Chondrocyte (in vitro differentiated cells): ENCODE results near the gene RPTOR. TPM values are rescaled to one million over a fixed set of nuclear protein-coding genes. Genes with fewer than 3 reads are reported as not detected.

Experiments used
- DNase-seq: peaks from one replicate; pipeline ENCODE4 v3.0.0; 2021; ENCODE audit warnings: mixed read lengths, low spot score
- H3K27ac Mint-ChIP-seq: one replicate; pipeline ENCODE4 v1.8.0; 2021; ENCODE audit warnings: mild to moderate bottlenecking, moderate library complexity, mixed read lengths; ENCODE audit not compliant: unreplicated experiment
- H3K27me3 Mint-ChIP-seq: 2 replicates; pipeline ENCODE4 v1.8.0; 2021; ENCODE audit warnings: low read depth, mixed read lengths
- H3K36me3 Mint-ChIP-seq: 2 replicates; pipeline ENCODE4 v1.8.0; 2021; ENCODE audit warnings: low read depth, mixed read lengths
- H3K4me1 Mint-ChIP-seq: 2 replicates; pipeline ENCODE4 v1.8.0; 2021; ENCODE audit warnings: low read depth, mild to moderate bottlenecking, mixed read lengths
- H3K4me3 Mint-ChIP-seq: one replicate; pipeline ENCODE4 v1.8.0; 2021; ENCODE audit warnings: mild to moderate bottlenecking, moderate library complexity, mixed read lengths; ENCODE audit not compliant: unreplicated experiment
- H3K9me3 Mint-ChIP-seq: 2 replicates; pipeline ENCODE4 v1.8.0; 2021; ENCODE audit warnings: low read depth, mixed read lengths
- CTCF ChIP-seq: fragments of 200-600 bp; sonication (generic); IDR thresholded peaks from 2 replicates; pipeline ENCODE4 v1.5.0; 2021; ENCODE audit warnings: antibody characterized with exemption, mild to moderate bottlenecking, moderate library complexity
- total RNA-seq: library from RNA; stranded (reverse); gene quantifications from 3 replicates; pipeline ENCODE4 v1.2.1, GENCODE V29; 2021

Gene RPTOR
- total RNA-seq, 1 donor from 2014 or later: 30.9 TPM

GRCh38 chr17:80629298-80630028 lies 84.8 kb downstream of the RPTOR start:
- Mint-ChIP-seq H3K4me1 (no peaks in the 10 kb centered on the region), H3K36me3 (peaks cover 11% of the 10 kb centered on the region), H3K27ac (no peak overlapping the region), H3K4me3 (no peak overlapping the region), H3K9me3 (no peaks in the 10 kb centered on the region), H3K27me3 (no peaks in the 10 kb centered on the region)
- no peak for DNase-seq
- TF ChIP-seq CTCF: no peak

- no peaks in the 10 kb centered on the region for H3K27me3 Mint-ChIP-seq
- no peak overlapping the region for H3K4me3 Mint-ChIP-seq
- H3K9me3 Mint-ChIP-seq: no peaks in the 10 kb centered on the region
- peaks cover 11% of the 10 kb centered on the region for H3K36me3 Mint-ChIP-seq
- H3K4me1 Mint-ChIP-seq: no peaks in the 10 kb centered on the region
- no peak overlapping the region for H3K27ac Mint-ChIP-seq
- no peak for TF ChIP-seq CTCF
- no peak for DNase-seq
These were observed 86.0 kb downstream of the RPTOR start for GRCh38 chr17:80630560-80631120.

GRCh38 chr17:80631142-80632045 lies 86.8 kb downstream of the RPTOR start:
- H3K27me3 Mint-ChIP-seq: no peaks in the 10 kb centered on the region
- TF ChIP-seq CTCF: no peak
- H3K27ac Mint-ChIP-seq: no peak overlapping the region
- DNase-seq: no peak
- H3K4me1 Mint-ChIP-seq: no peaks in the 10 kb centered on the region
- H3K36me3 Mint-ChIP-seq: peaks cover 7% of the 10 kb centered on the region
- no peak overlapping the region for H3K4me3 Mint-ChIP-seq
- H3K9me3 Mint-ChIP-seq: no peaks in the 10 kb centered on the region

GRCh38 chr17:80632046-80632581 lies 87.5 kb downstream of the RPTOR start:
- no peak for DNase-seq
- Mint-ChIP-seq H3K36me3 (peaks cover 4% of the 10 kb centered on the region), H3K27me3 (no peaks in the 10 kb centered on the region), H3K27ac (no peak overlapping the region), H3K4me3 (no peak overlapping the region), H3K4me1 (no peaks in the 10 kb centered on the region), H3K9me3 (no peaks in the 10 kb centered on the region)
- TF ChIP-seq CTCF: no peak

- Mint-ChIP-seq H3K27me3 (no peaks in the 10 kb centered on the region), H3K4me1 (no peaks in the 10 kb centered on the region), H3K36me3 (peaks cover 1% of the 10 kb centered on the region), H3K9me3 (no peaks in the 10 kb centered on the region), H3K27ac (no peak overlapping the region), H3K4me3 (no peak overlapping the region)
- DNase-seq: no peak
- no peak for TF ChIP-seq CTCF
These were observed 88.6 kb downstream of the RPTOR start for GRCh38 chr17:80633207-80633606.
